Medulla oblongata (tissue), 1 donor: ENCODE data around the gene EHMT1.
A peak's percentile ranks its signal among the peaks of the same experiment; 100 is the strongest.
"Not testable (repeated sequence)": the region's sequence is repeated elsewhere in the genome, so short reads cannot be mapped to it uniquely, and the experiment has no call there.

Experiments used
- DNase-seq: peaks from one replicate; pipeline ENCODE4 v3.0.0-alpha.2; 2015; ENCODE audit errors: extremely low spot score

Gene EHMT1

DNA sequence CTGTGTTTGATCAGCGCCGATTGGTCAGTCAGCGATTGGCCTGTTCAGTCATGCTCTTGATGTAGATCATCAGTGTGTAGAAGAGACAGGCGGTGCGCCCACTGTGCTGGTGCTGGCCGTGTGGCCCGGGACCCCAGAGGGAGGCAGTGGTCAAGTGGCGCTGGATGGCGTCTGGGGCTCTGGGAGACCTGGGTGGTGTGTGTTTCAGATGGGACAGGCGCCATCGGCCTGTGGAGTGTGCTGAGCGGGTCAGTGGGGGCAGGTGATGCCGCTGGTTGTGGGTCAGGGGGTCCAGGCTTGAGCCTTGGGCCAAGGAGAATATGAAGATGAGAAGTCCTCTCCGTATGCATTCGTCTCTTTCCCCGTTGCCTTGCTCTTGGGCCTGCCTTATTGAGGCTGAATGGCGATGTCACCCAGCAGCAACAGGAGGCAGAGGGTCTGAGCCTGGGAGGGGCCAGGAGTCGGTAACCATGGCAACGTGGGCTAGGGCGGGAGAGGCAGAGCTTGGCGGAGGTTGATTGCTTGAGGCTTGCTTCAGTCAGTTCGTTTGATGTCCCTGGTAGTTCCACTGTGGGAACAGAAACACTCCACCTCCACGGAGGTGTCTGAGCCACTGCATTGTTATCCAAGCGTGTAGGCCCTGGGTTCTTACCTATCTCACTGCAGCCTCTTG is 141.0 kb downstream of the EHMT1 start:
- no peak for DNase-seq

DNA sequence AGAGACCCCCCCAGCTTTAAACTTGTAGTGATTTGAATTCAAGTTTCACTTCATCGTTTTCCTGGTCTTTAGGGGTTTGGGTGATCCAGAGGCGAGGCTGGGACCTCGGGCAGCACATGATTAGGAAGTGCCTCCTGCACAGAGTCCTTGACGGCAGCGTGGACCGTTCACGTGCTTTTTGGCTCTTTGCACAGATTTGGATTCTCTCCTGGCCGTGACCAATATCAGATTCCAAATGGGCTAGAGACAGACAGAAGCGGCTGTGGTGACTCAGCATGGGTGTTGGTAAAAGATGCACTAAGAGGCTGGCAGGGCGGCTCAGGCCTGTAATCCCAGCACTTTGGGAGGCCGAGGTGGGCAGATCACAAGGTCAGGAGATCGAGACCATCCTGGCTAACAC is 141.6 kb downstream of the EHMT1 start:
- DNase-seq = no peak

DNA sequence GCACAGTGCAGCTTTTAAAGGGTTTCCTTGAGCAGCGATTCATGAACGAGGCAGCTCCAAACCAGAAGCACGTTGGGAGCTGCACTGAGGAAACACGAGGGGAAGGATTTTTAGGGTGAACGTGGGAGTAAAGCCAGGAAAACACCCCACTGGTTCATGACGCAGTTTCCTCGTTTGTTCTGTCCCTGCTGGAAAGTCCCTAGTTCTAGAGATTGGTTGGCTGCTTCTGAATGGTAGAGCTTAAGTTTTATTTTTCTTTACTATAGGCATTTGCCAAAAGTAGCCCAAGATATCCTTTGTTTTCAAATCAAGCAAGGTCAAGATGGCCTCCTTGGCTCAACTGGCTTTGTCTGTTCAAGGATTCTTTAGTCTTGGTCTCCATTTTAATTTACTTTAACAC is 142.2 kb downstream of the EHMT1 start:
- no peak for DNase-seq

DNA sequence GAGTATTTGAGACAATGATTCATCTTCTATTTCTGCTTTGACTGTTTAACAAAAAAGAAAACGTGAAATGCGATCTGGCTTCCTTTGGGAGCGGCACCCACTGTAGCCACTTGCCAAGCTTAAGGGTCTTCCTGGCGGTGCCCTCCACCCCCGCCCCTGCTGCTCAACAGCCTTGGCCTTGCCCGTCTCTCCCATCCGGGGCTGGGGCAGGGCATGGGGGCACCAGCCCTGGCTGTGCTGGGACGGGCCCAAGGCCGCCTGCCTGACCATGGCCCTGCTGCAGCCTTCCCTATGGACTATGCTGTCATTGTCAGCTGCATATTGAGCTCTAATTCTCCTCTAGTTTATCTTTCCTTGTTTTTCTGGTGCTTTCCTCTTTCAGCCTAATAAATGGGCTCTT is 143.0 kb downstream of the EHMT1 start:
- DNase-seq = no peak

DNA sequence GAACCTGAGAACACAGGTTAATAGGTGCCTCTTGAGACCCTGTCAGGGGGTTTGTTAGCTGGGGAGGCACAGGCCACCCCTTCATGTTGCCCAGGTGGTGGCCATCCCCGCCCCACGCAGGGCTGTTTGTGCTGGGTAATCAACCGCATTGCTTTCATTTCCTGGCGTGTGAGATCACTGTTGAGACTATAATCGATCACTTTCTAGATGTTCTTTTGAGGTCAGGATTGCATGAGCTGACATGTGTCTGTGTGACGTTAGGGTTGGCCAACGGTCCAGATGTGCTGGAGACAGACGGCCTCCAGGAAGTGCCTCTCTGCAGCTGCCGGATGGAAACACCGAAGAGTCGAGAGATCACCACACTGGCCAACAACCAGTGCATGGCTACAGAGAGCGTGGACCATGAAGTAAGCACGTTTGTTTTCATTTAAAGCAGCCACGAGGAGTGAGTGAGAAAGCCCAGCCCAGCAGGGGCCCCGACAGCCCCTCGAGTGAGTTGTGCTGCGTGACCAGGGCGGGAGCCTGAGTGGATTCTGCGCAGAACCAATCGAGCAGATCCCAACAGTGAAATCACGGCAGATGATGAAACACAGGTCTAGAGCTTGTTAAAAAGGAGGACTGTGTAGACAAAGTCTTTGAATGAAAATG is 143.7 kb downstream of the EHMT1 start:
- DNase-seq = no peak

DNA sequence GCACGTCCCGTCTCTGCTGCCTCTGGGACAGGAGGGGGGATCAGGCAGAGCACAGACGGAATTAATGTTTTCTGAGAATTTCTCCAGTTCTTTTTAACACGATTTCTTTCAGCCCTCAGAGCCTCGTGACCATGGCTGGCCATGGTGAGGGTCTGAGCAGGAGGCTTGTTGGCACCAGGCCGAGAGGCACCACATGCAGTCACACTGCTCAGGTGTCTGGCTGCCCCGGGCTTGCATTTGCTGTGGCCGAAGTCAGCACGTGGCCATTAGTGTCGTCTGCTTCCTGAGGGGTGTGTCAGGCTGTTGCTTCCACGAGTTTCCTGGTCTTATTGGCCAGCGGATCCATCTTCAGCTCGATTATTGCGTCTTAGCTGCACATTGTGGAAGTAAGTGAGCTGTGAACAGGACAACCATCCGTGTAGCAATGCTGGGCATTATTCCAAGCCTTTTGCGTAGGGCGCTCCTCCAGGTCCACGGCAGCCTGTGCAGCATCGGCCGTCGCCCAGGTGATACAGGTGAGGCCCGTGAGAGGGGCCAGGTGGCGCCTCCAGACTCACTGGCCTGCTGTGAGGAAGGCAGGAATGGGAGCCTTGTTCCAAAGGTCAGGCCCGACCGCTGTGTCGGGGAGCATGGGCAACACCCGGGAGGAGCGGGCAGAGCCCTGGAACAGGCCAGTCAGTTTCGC is 144.6 kb downstream of the EHMT1 start:
- DNase-seq = no peak

DNA sequence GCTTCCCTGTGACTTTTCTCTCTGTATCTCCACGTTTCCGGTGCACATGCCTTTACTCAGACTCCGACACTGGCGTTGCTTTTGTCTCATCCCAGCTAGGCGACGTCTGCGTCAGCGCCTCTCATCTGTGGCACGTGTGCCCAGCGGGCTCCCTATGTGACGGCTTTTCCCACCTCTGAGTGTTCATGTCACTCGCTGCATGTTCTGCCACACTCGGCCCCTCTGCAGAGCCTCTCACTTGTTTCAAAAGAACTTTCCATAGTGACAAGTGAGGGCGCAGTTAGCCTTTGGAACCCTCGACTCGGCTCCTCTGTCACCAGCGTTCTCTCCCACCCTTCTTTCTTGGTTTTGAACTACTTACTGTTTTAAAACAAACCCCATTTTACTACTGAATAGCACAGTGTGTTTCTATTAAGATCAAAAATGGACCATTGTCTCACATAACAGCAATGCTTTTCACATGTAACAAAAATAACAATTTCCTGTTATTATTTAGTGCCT is 145.4 kb downstream of the EHMT1 start:
- peak; percentile 88 for DNase-seq

DNA sequence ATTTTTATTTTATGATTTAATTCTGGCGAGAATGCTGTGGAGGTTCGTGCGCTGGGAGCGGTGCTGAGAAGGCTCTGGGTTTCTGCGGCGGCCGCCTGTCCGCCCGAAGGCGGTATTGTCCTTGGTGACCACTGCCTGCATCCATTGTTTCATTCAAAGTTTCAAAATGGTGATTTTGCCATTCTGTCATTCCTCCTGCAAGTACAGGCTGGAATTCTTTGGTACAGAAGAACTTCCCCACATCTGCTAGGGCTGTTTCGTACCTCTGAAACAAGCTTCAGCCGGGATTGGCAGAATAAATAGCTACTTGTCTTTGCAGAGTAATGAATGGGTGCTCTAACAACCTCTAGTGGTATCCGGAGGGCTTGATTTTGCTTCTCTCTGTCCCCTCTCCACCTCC is 146.2 kb downstream of the EHMT1 start:
- peak; percentile 64 for DNase-seq

DNA sequence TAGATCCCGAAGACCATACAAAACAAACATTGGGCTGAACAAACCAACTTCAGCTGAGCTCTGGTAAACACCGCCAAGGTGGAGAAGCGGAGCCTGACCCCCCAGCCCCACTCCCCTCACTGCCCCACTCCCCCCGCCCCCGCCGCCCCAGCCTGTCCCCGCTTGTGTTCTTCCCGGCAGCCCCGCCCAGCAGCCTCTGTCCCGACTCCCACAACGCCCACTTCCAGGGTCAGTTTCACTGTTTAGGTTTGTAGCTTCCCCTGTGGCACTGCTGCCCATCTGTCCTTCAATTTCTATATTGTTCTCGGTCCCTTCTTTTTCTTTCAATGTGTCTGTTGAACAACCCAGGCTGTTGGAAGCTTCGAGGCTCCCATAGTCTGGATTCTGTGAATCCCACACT is 146.7 kb downstream of the EHMT1 start:
- DNase-seq = no peak

DNA sequence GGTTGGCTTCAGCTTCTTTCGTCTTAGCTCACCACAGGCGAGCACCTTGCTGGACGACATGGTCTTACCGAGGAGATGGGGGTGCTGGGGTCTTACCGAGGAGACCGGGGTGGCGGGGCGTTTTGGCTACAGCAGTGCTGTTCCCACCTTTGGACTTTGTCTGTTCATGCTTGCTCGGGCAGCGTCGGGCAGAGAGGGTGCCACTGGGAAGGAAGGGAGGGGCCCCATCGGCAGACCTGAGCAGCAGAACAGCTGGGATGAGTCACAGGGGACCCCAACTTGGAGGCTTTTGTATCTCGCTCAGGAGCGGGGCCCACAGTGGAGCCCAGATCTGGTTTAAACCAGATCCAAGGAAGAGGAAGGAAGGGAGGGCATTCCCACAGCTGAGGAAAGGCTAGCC is 152.8 kb downstream of the EHMT1 start:
- no peak for DNase-seq

DNA sequence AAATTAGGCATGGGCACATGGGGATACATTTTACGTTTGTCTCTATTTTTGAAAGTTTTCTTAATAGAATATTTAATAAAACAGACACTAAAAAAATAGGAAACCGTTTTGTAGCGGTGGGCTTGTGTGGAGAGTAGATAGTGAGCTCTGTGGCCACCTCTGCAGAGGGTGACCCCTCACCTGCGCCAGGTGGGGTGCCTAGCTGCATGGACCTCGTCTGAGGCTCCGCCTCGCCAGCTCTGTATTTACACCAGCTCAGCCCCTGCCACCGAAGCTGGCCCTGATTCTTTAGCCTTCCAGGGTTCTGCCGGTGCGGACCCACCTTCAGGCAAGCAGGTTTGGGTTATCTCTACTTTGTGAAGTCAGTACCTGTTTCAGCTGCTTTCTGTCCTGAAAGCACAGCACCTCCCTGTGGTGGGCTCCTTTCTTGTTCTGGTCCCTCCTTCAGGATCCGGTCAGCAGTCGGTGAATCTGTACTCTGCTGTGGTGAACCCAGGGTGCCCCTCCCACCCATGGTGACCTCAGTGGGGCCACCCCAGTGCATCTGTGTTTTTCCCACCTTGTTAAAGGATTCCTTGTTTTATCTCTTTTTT is 153.6 kb downstream of the EHMT1 start:
- DNase-seq = no peak

DNA sequence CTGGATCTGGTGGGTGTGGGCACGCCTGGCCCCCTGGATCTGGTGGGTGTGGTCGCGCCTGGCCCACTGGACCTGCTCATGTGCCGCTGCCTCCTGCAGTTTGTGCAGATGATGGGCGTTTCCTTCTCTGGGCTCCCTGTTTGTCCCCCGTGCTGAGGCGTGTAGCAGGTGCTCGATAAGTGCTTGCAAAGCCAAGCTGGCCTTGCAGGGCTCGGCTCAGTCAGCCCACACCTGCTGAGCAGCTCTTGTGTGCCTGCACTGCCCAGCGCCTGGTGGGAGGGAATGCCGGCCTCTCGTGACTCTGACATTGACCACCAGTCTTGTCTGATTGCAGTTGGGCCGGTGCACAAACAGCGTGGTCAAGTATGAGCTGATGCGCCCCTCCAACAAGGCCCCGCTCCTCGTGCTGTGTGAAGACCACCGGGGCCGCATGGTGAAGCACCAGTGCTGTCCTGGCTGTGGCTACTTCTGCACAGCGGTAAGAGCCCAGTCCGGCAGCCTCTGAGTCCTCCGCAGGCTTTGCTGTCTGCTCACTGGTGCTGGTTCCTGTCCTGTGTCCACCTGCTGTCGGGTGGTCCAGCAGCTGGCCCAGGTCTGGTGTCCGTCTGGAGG is 156.1 kb downstream of the EHMT1 start:
- no peak for DNase-seq

DNA sequence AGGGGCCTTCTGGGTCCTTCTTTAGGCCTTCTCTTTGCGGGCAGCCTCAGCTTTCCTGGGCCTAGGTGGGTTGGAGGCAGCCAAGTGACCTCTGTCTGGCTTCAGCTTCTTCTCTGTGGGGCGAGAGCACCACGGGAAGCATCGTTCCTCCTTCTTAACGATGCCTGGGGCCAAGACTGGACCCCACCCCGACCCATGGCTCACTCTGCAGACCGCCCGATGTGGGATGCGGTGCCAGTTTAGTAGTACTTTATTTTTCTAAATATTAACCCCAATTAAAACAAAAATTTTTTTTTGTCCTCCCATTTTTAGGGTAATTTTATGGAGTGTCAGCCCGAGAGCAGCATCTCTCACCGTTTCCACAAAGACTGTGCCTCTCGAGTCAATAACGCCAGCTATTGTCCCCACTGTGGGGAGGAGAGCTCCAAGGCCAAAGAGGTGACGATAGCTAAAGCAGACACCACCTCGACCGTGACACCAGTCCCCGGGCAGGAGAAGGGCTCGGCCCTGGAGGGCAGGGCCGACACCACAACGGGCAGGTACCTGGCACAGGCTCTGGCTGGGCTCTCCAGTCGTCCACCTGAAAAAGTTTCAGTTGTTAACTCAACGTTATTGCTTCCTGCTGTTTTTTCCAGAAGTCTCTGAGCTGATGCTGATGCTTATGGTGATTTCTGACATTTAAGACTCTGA is 157.6 kb downstream of the EHMT1 start:
- DNase-seq = no peak

DNA sequence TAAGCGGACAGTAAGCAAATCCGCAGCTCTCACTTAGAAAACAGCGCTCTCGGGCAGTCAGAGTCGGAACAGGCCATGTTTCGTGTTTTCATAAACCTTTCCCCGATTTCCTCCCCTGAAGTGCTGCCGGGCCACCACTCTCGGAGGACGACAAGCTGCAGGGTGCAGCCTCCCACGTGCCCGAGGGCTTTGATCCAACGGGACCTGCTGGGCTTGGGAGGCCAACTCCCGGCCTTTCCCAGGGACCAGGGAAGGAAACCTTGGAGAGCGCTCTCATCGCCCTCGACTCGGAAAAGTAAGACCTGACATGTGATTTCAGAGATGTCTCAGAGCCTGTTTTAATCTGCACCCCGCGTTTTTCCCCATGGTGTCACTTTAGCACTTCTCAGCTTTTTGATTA is 159.0 kb downstream of the EHMT1 start:
- no peak for DNase-seq

DNA sequence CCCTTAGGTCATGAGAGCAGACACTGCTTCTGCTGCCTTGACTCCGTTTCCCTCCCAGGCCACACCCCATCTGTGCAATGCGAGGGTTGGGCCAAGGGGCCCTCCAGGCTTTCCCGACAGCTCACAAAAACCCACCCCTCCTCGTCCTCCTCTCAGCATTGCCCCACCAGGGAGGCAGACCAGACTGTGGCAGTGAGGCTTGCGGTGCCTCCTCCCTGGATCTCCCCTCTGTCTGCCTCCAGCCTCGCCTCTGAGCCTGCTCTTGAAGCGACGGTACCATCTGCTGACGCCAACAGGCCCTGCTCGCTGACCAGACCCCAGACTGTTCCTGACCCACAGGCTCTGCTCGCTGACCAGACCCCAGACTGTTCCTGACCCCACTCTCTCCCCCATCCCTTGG is 159.5 kb downstream of the EHMT1 start:
- DNase-seq = no peak

DNA sequence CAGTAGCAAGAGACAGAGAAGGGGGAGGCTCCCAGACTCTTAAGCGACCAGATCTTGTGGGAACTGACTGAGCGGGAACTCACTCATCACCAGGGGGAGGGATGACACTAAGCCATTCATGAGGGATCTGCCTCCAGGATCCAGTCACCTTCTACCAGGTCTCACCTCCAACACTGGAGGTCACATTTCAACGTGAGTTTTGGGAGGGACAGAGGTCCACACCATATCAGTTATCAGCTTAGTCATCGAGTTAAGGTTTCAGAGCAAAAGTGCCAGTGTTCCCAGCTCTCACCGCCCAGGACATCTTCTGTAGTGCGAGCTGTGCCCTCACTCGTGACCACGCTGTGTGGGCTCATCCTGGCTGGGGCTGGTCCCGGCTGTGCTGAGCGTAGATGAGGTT is 160.1 kb downstream of the EHMT1 start:
- no peak for DNase-seq

DNA sequence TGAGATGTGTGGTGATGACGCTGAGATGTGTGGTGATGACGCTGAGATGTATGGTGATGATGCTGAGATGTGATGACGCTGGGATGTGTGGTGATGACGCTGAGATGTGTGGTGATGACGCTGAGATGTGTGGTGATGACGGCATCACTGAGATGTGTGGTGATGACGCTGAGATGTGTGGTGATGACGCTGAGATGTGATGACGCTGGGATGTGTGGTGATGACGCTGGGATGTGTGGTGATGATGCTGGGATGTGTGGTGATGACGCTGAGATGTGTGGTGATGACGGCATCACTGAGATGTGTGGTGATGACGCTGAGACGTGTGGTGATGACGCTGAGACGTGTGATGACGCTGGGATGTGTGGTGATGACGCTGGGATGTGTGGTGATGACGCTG is 161.2 kb downstream of the EHMT1 start:
- not testable (repeated sequence) for DNase-seq

DNA sequence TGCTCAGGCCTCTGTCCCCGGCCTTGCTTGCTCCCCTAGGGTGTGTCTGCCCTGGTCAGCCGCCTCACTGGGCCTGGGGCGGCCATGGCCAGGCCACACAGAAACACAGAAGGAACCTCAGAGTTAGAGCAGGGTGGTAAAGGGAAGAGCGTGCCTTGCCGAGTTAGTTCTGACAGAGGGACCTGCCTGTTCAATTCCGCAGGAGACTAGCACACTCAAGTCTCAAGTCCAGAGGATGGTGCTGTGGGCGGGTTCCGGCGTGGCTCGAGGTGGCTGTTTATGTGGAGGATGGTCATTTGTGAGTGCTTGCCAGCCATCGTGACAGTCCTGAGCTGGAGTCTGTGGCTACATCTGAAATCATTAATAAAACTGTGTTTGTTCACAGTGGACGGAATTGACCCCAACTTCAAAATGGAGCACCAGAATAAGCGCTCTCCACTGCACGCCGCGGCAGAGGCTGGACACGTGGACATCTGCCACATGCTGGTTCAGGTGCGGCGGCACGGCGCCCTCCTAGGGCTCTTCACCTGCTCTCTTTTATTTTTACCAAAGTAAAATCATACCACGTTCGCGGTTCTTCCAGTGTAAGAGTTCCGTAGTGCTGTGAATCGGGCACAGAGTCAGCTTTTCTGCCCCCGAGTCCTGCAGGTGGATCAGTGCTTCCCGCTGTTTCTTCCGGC is 163.2 kb downstream of the EHMT1 start:
- DNase-seq = no peak

DNA sequence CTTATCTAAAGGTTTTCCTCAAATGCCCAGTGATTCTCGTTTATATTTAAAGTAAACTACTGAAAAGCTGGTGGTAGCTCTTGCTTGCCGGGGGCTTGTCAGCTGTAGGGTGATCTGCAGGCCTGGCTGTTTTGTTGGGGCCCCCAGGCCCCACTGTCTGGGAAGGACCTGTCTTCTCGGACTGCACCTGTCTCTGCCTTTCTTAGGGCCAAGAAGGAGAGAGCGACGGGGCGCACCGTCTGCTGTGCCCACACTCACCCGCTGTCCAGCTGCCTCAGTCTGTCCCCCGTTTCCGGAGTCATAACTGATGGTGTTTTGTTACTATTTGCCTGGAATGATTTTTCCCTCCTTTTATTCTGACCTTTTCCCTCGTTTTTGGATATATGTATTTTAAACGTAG is 164.7 kb downstream of the EHMT1 start:
- DNase-seq = no peak

DNA sequence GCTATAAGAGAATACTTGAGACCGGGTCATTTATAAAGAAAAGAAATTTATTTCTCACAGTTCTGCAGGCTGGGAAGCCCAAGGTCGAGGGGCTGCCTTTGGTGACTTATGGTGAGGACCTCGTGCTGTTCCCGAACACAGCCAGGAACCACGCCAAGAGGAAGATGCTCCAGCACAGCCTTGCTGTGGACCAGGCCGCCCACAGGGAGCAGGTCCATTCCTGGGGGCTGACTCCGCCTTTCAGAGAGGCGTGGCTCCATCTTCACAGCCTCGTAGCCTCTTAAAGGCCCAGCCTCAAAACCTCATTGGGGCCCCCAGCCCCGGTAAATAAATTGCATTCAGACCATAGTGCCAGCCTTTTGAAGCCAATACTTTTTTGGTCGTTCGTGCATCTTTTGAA is 165.2 kb downstream of the EHMT1 start:
- no peak for DNase-seq
